Heart left ventricle (tissue), 13 donors: Measurements from ENCODE around the gene ADCY7.

ENCODE experiments used
- POLR2A ChIP-seq, 2 donors: fragments of 450-650 bp; IDR thresholded peaks; one replicate each; pipeline ENCODE4 v1.6.1; 2017; ENCODE audit warnings: antibody characterized with exemption in 2 of 2, mild to moderate bottlenecking in 2 of 2, moderate library complexity in 2 of 2
- TF ChIP-seq, protein P1 (sequence below), 12 donors: fragments of 200-600 bp; sonication (generic) in 4 of 12; IDR thresholded peaks; one replicate each; pipeline versions ENCODE4 v1.5.0 to v1.8.0; 2018 to 2022; ENCODE audit warnings: antibody characterized with exemption in 12 of 12, mild to moderate bottlenecking in 5 of 12
- donor health status: ischemic (EF 13 %, LVEDD 7.1; RV severe dilation, severe dysfunction).
- donor health status: DM: no; HTN: yes; CAD: no.
- donor health status: DM: no; HTN: no; CAD: no.
- donor health status: ischemic (EF 25% LVEDD 6.9; RV normal size, moderate dysfunction).
- donor health status: ischemic (EF 25% LVEDD 5.7; RV mildly dilated, moderate dysfunction).
- donor health status: ischemic (EF 35%, LVEDD 5.7; RV mildly dilated, moderate dysfunction).
- donor health status: nonischemic (EF 11% LVEDD 7.7; RV severe dilation, severe dysfunction).
- donor health status: DM: yes; HTN: yes; CAD: no.
- donor health status: PGD.
- donor health status: ischemic (EF 29% LVEDD 5.4; RV normal size, mild dysfunction).
- donor health status: nonischemic (EF 23%, LVEDD 6.1; RV moderate dilation, normal function).

DNA sequence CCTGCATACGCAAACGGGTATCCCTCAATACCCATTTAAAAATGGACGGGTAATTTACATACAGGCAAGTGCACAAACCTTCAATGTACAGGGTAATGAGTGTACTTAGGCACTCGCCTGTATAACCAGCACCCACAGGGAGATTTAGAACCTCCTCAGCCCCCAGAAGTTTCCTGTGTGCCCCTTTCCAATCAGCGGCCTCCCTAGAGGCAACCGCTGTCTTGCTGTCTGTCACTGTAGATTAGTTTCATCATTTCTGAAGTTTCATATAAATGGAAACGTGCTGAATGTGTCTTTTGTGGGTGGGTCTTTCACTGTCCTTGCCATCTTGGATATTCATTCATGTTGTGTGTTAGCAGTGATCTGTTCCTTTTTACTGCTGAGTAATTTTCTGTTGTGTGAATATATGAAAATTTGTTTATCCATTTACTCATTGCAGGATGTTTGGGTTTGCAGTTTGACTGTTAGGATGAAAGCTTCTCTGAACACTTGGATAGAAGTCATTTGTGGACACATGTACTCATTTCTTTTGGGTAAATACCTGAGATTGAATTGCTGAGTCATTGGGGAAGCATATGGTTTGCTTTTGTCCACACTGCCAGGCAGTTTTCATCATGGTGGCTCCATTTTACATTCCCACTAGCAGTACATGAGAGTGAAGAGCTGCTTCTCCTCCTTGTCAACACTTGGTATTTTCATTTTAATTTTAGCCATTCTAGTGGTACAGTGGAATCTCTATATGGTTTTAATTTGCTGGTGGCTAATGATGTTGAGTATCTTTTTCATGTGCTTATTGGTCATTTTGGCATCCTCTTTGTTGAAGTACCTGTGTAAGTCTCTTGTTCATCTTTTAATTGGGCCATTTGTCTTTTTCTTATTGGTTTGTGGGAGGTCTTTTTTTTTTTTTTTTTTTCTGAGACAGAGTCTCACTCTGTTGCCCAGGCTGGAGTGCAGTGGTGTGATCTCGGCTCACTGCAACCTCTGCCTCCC is 2.1 kb upstream of the ADCY7 start:
- TF ChIP-seq, protein P1, sequence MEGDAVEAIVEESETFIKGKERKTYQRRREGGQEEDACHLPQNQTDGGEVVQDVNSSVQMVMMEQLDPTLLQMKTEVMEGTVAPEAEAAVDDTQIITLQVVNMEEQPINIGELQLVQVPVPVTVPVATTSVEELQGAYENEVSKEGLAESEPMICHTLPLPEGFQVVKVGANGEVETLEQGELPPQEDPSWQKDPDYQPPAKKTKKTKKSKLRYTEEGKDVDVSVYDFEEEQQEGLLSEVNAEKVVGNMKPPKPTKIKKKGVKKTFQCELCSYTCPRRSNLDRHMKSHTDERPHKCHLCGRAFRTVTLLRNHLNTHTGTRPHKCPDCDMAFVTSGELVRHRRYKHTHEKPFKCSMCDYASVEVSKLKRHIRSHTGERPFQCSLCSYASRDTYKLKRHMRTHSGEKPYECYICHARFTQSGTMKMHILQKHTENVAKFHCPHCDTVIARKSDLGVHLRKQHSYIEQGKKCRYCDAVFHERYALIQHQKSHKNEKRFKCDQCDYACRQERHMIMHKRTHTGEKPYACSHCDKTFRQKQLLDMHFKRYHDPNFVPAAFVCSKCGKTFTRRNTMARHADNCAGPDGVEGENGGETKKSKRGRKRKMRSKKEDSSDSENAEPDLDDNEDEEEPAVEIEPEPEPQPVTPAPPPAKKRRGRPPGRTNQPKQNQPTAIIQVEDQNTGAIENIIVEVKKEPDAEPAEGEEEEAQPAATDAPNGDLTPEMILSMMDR (IDR thresholded peaks at IDR 0.05), result no peak
- TF ChIP-seq POLR2A (IDR thresholded peaks at IDR 0.05), result no peak
